ENCODE measurements around the gene MAP4K3.
"Not testable (repeated sequence)": the region's sequence is repeated elsewhere in the genome, so short reads cannot be mapped to it uniquely, and the experiment has no call there.

MAP4K3 gene

GRCh38 chr2:39407516-39408296 lies 29.4 kb downstream of the MAP4K3 start:
- DNase-seq: no peak

DNA sequence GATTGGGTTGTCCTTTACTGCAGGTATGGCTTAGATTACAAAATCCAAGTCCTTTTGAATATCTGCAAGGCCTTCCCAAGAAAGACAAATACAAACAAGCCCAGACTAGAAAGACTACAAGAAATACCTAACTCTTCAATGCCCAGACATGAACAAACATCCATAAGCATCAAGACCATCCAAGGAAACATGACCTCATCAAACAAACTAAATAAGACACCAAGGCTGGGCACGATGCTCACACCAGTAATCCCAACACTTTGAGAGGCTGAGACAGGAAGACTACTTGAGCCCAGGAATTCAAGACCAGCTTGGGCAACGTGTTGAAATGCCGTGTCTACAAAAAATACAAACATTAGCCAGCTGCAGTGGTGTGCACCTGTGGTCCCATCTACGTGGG lies 31.7 kb downstream of the MAP4K3 start:
- DNase-seq: no peak

GRCh38 chr2:39403311-39403710 lies 33.8 kb downstream of the MAP4K3 start:
- no peak for DNase-seq

DNA sequence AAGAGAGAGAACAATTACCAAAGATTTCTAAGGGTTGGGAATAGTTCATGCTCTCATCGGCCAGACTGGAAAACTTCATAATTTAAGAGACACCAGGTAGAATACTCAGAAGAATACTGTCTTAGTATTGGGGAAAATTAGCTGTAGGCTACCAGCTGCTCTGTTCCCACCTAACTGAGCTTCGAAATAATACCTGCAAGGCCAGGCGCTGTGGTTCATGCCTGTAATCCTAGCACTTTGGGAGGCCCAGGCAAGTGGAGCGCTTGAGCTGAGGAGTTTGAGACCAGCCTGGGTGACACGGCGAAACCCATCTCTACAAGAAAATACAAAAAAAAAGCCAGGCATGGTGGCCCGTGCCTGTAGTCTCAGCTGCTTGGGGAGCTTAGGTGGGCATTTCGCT lies 35.8 kb downstream of the MAP4K3 start:
- DNase-seq: no peak

DNA sequence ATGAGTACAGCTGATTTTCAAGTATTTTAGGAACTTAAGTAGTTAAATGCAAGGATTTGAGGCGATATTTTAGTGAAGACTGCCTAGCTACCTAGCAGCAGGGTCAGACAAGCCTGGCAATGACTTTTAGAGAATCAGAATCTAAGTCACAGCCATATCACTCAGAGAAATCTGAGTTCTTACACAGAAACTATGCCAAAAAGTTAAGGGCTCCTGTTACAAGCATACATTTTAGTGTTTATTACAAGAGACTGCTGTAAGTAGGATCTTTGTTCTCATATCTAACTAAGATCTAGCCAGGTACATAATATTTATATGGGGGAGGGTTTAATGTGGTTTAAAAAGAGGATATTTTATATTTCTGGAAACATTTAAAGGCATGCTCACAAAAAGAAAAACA lies 37.5 kb downstream of the MAP4K3 start:
- no peak for DNase-seq

DNA sequence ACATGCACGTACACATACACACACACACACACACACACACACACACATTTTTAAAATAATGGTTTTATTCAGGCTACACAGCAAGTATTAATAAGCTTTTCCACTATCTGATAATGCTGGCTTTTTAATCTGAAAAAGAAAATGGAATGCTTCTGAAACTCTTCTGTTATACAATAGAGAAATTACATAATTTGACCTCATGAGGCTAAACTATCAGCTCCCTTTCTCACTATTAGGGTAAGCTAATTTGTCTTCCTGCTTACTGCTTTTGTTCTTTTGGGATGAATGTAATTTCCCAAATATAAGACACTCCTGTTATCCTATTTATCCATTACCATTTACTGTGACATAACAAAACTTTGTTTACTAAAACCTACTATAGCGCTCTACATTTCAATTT lies 41.8 kb downstream of the MAP4K3 start:
- no peak for DNase-seq

DNA sequence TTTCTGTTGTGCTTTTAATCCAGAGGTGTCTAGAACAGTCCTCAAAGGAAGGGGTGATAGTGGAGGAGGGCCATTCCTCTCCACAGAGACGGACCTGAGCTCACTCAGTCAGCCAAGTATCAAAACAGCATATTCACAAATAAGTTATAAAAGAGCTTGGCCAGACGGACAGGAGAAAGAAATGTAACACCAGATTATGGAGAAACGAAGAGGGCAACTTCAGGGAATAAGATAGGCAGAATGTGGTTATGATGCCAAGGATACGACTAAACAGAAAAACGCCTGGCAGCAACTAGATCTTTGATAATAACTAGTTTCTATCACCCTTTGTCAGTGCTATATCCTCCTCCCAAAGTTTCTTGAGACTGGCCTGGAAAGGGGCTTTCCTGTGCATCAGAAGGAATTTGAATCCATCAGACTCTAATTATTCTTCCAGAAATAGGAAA lies 42.5 kb downstream of the MAP4K3 start:
- DNase-seq: no peak

DNA sequence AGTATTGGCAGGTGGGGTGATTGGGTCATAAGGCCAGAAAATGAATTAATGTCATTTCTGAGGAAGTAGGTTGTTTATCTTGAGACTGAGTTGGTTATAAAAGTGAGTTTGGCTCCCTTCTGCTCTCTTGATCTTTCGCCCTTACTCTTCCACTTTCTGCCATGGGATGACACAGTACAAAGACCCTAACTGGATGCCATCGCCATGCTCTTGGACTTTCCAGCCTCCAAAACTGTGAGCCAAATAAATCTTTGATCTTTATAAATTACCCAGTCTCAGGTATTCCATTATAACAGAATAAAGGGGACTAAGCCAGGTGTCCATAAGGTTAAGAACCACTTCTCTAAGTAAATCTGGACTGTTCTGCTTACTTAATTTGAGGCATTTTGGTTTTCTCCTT lies 44.4 kb downstream of the MAP4K3 start:
- no peak for DNase-seq

DNA sequence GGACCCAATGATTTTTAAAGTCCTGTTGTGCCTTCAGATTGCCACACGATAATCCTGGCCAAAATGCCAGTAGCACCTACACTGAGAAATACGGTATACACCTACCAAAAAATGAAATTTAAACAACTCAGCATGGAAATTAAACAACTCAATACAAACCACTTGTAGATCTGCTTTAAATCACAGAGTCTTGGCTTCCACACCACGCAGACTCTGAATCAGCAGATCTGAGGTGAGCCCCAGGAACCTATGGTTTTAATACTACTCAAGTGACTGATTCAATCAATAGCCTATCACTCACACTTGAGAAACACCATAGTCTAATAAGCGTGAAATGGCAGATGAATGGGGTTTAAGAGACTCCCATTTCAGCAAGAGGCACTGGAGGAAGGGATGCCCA lies 46.9 kb downstream of the MAP4K3 start:
- no peak for DNase-seq

DNA sequence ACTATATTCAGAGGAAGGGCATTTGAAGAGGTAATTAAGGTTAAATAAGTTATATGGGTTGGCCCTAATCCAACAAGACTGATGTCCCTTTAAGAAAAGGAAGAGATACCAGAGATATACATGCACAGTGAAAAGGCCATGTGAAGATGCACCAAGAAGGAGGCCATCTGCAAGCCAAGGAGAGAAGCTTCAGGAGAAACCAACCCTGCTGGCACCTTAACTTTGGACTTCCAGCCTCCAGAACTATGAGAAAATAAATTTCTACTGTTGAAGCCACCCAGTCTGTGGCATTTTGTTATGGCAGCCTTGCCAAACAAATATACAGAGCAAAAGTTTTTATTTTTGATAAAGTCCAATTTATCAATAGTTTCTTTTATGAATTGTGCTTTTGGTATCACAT lies 51.0 kb downstream of the MAP4K3 start:
- DNase-seq: no peak

- no peak for DNase-seq
Measured at GRCh38 chr2:39385172-39385571, 51.9 kb downstream of the MAP4K3 start.

- not testable (repeated sequence) for DNase-seq
Measured at GRCh38 chr2:39384071-39384470, 53.0 kb downstream of the MAP4K3 start.

DNA sequence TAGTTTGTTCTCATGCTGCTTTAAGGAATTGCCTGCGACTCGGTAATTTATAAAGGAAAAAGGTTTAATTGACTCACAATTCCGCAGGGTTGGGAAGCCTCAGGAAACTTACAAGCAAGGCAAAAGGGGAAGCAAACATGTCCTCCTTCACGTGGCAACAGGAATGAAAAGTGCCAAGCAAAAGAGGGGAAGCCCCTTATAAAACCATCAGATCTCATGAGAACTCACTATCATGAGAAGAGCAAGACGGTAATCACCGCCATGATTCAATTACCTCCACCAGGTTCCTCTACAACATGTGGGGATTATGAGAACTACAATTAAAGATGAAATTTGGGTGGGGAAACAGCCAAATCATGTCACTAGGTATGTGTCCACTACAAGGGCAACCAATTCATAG lies 53.9 kb downstream of the MAP4K3 start:
- DNase-seq: no peak

GRCh38 chr2:39381653-39382052 lies 55.4 kb downstream of the MAP4K3 start:
- no peak for DNase-seq

DNA sequence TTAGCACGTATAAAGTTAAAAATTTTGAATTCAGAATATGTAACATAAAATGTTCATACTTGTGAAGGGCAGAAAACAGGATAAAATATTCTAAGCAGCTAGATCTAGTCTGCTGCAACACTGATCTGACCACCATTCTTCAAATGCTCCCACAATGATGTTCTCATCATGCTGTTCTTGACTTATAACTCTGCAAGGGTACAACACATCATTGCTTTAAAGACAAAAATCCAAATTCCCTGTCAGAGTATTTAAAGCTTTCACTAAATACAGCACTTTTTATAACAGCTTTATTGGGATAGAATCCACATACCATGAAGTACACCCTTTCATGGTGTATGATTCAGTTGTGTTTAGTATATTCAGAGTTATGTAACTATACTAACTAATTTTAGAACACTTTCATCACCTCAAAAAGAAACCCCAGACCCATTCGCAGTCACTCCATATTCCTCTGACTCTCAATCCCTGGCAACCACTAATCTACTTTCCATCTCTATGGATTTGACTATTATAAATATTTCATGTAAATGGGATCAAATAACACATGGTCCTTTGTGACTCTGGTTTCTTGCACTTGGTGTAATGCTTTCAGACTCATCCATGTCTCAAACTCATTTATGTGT lies 56.4 kb downstream of the MAP4K3 start:
- no peak for DNase-seq

GRCh38 chr2:39379643-39380524 lies 57.2 kb downstream of the MAP4K3 start:
- DNase-seq: no peak

- DNase-seq: no peak
Measured at GRCh38 chr2:39378968-39379367, 58.1 kb downstream of the MAP4K3 start.

DNA sequence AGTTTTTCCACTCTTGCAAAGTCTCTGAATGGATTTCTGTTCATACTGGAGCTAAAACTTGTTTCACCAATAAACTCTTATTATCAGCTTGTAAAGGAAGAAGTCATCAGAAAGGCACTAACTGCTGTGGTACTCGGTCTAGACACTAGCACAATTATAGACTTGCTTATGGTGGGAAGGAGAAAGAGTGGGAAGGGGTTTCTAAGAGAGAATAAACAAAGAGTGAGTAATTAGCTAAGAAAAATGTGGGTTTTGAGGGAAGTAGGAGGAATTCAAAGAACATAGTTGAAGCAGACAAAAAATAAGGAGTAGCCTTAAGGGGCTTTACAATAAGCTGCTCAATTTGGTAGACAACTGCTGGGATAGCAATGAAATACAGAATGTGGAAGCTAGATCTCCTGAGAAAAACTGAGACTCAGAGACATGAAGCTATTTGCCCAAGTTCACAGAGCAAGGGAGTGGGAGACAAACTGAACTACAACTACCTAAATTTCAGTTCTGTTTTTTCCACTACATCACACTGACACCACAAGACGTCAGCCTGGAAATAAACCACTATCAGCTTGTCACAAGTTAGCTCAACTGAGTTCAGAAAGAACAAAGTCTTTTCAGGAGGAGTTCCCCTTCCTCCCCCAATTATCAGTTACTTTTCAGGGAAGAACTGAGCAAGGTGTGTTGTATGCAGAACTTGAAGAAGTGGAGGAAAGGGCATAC lies 59.7 kb downstream of the MAP4K3 start:
- DNase-seq: no peak

DNA sequence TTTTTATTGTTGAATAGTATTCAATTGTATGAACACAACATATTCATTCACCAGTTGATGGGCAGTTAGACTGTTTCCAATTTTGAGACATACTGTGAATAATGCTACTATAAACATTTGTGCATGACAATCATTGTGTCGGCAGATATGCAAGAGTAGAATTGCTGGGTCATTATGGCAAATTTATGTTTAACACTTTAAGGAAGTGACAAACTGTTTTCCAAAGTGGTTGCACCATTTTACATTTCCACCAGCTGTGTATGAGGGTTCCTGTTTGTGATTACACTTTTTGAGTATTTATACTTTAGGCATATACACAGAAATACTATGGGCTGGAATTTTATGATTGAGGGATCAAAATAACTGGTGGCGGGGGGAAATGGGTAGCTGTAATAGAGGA lies 61.2 kb downstream of the MAP4K3 start:
- no peak for DNase-seq

GRCh38 chr2:39373181-39373802 lies 63.8 kb downstream of the MAP4K3 start:
- no peak for DNase-seq

DNA sequence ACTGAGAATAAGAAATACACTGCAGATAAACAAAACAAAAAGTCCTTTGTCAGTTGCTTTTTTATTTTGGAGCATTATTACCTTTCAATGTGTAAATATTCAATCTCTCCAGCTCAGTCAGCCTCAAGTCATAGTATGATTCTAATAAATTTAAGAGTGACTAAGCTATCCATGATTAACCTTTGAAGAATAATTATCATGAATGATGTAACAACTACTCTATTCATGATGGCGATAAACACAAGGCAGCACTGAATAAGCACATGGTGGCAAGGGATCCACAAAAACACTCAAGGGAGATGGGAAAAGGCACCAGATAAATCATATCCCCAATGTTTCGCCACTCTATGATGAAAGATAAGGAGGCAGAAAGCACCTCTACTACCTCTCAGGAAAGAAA lies 67.0 kb downstream of the MAP4K3 start:
- DNase-seq: no peak

DNA sequence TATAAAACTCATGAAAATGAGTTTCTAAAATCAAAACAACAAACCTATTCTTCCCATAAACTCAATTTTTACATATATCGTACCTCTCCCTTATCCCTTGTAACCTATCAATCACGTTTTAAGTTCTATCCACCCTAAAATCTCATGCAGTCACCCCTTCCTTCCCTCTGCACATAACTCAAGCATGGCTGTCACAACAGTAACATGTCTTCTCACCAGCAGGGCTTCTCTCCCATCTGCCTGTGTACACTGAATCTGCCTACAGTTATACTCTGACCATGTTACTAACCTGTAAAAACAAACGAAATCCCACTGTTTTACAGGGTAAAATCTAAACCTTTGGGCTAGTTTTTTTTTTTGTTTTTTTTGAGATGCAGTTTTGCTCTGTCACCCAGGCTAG lies 68.2 kb downstream of the MAP4K3 start:
- DNase-seq: no peak

DNA sequence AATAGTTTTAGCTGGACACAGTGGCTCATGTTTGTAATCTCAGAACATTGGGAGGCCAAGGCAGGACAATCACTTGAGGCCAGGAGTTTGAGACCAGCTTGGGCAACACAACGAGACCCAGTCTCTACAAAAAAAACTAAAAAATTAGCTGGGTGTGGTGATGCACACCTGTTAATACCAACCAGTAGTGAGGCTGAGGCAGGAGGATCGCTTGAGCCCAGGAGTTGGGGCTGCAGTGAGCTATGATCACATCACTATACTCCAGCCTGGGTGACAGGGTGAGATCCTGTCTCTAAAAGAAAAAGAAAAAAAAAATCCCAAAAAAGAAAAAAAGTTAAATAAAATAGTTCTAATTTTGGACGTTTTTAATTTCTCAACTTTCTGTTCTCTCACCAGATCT lies 68.7 kb downstream of the MAP4K3 start:
- DNase-seq: no peak
